Liver (tissue), 9 donors: ENCODE results near the gene AUNIP. TPM values are rescaled to one million over a fixed set of nuclear protein-coding genes. Genes with fewer than 3 reads are reported as not detected.

ENCODE experiments used
- DNase-seq: peaks from one replicate; pipeline ENCODE4 v3.0.0-alpha.2; 2017; ENCODE audit warnings: low spot score
- H3K27ac ChIP-seq, 2 donors: one replicate each; pipeline ENCODE4 v1.7.0; 2013; ENCODE audit warnings: inconsistent platforms in 2 of 2, low read length in 2 of 2, control low read depth in 1 of 2, low read depth in 1 of 2, mild to moderate bottlenecking in 1 of 2
- H3K27me3 ChIP-seq, 4 donors: one replicate each; pipeline versions ENCODE4 v1.6.1 to v1.7.0; 2013; ENCODE audit warnings: low read length in 3 of 4, inconsistent platforms in 1 of 4, mild to moderate bottlenecking in 1 of 4, moderate library complexity in 1 of 4; ENCODE audit not compliant: control insufficient read depth in 4 of 4, insufficient read depth in 4 of 4
- H3K36me3 ChIP-seq, 4 donors: one replicate each; pipeline versions ENCODE4 v1.6.1 to v1.7.0; 2013; ENCODE audit warnings: low read length in 3 of 4, mild to moderate bottlenecking in 3 of 4, low read depth in 1 of 4, moderate library complexity in 1 of 4; ENCODE audit not compliant: control insufficient read depth in 4 of 4, insufficient read depth in 3 of 4
- H3K4me1 ChIP-seq, 4 donors: one replicate each; pipeline versions ENCODE4 v1.6.1 to v1.7.0; 2013; ENCODE audit warnings: low read length in 3 of 4, mild to moderate bottlenecking in 3 of 4, moderate library complexity in 1 of 4; ENCODE audit not compliant: control insufficient read depth in 4 of 4, insufficient read depth in 4 of 4
- H3K4me3 ChIP-seq, 3 donors: one replicate each; pipeline versions ENCODE4 v1.6.1 to v1.7.0; 2013; ENCODE audit warnings: low read length in 3 of 3, control low read depth in 1 of 3, low read depth in 1 of 3, mild to moderate bottlenecking in 1 of 3
- H3K9ac ChIP-seq, 2 donors: one replicate each; pipeline ENCODE4 v1.7.0; 2013; ENCODE audit warnings: low read length in 2 of 2, mild to moderate bottlenecking in 2 of 2, moderate library complexity in 2 of 2, control low read depth in 1 of 2, low read depth in 1 of 2
- H3K9me3 ChIP-seq, 4 donors: one replicate each; pipeline versions ENCODE4 v1.6.1 to v1.7.0; 2013; ENCODE audit warnings: low read length in 3 of 4; ENCODE audit not compliant: control insufficient read depth in 4 of 4
- ATF3 ChIP-seq: IDR thresholded peaks from 2 replicates; pipeline ENCODE4 v1.6.1; 2016; ENCODE audit warnings: antibody characterized with exemption
- CTCF ChIP-seq: fragments of 150-350 bp; IDR thresholded peaks from 2 replicates; pipeline ENCODE4 v1.5.1; 2017; ENCODE audit warnings: improper control_type of control experiment, low read depth, low read length; ENCODE audit not compliant: missing input control
- EGR1 ChIP-seq, 2 donors: IDR thresholded peaks; 2 replicates each; pipeline ENCODE4 v1.6.1; 2016 to 2018; ENCODE audit warnings: antibody characterized with exemption in 2 of 2, low read depth in 2 of 2
- FOXA1 ChIP-seq: IDR thresholded peaks from 2 replicates; pipeline ENCODE4 v1.6.1; 2016; ENCODE audit warnings: antibody characterized with exemption
- FOXA2 ChIP-seq: IDR thresholded peaks from 2 replicates; pipeline ENCODE4 v1.6.1; 2016; ENCODE audit warnings: antibody characterized with exemption
- GABPA ChIP-seq, 2 donors: IDR thresholded peaks in 1 of 2; conservative IDR thresholded peaks in 1 of 2; 2 replicates each; pipeline ENCODE4 v1.6.1; 2016; ENCODE audit warnings: antibody characterized with exemption in 2 of 2, mild to moderate bottlenecking in 1 of 2, moderate library complexity in 1 of 2
- HNF4A ChIP-seq, 2 donors: conservative IDR thresholded peaks; 2 replicates each; pipeline ENCODE4 v1.6.1; 2016; ENCODE audit warnings: antibody characterized with exemption in 2 of 2, mild to moderate bottlenecking in 2 of 2
- HNF4G ChIP-seq: IDR thresholded peaks from 2 replicates; pipeline ENCODE4 v1.6.1; 2016; ENCODE audit warnings: antibody characterized with exemption
- JUND ChIP-seq, 2 donors: IDR thresholded peaks; 2 replicates each; pipeline ENCODE4 v1.6.1; 2016; ENCODE audit warnings: antibody characterized with exemption in 2 of 2
- MAX ChIP-seq: IDR thresholded peaks from 2 replicates; pipeline ENCODE4 v1.6.1; 2016; ENCODE audit warnings: antibody characterized with exemption
- NR2F2 ChIP-seq: IDR thresholded peaks from 2 replicates; pipeline ENCODE4 v1.6.1; 2016; ENCODE audit warnings: antibody characterized with exemption
- RAD21 ChIP-seq, 2 donors: IDR thresholded peaks; 2 replicates each; pipeline ENCODE4 v1.6.1; 2016; ENCODE audit warnings: antibody characterized with exemption in 2 of 2, mild to moderate bottlenecking in 2 of 2
- REST ChIP-seq: IDR thresholded peaks from 2 replicates; pipeline ENCODE4 v1.6.1; 2016; ENCODE audit warnings: antibody characterized with exemption, mild to moderate bottlenecking
- RXRA ChIP-seq, 2 donors: IDR thresholded peaks; 2 replicates each; pipeline ENCODE4 v1.6.1; 2017 to 2018; ENCODE audit warnings: antibody characterized with exemption in 2 of 2, mild to moderate bottlenecking in 1 of 2
- SP1 ChIP-seq: IDR thresholded peaks from 2 replicates; pipeline ENCODE4 v1.6.1; 2018; ENCODE audit warnings: antibody characterized with exemption, mild to moderate bottlenecking
- TAF1 ChIP-seq: conservative IDR thresholded peaks from 2 replicates; pipeline ENCODE4 v1.6.1; 2016; ENCODE audit warnings: antibody characterized with exemption, mild to moderate bottlenecking
- YY1 ChIP-seq: IDR thresholded peaks from 2 replicates; pipeline ENCODE4 v1.6.1; 2016; ENCODE audit warnings: antibody characterized with exemption, mild to moderate bottlenecking
- ZBTB33 ChIP-seq: IDR thresholded peaks from 2 replicates; pipeline ENCODE4 v1.6.1; 2016; ENCODE audit warnings: antibody characterized with exemption
- WGBS: extraction: QIAGEN DNeasy Blood & Tissue Kit; methylation state at CpG from one replicate; pipeline ENCODE4 v1.1.7; 2013; 5-methylcytosine and 5-hydroxymethylcytosine counted together
- polyA plus RNA-seq, 2 donors: library from polyadenylated mRNA; stranded (reverse) in 1 of 2; unstranded in 1 of 2; fragments of 200-250 nt in 1 of 2; fragments of >200 nt in 1 of 2; fragmentation: Nextera tagmentation in 1 of 2; extraction: Ambion mirVana in 1 of 2; gene quantifications; one replicate each; pipeline versions ENCODE4 v1.2.1 to v1.2.3, GENCODE V29; 2013 to 2015
- total RNA-seq, 2 donors: library from RNA; depleted of rRNA; stranded (reverse); fragments of >200 nt; gene quantifications; one replicate each; pipeline ENCODE4 v1.2.3, GENCODE V29; 2014
- donor health status: healthy.
- donor health status: healthy.
- donor health status: healthy.
- donor health status: healthy.
- donor health status: healthy.

Gene AUNIP
- total and polyA plus RNA-seq, 4 donors, result 0.18 to 9.0 (median 0.56) TPM; not detected in 1

- Histone ChIP-seq H3K27me3 (no peaks in the 10 kb centered on the region), H3K9ac (no peak overlapping the region), H3K4me1 (peaks cover 0 to 5% (median 2%) of the 10 kb centered on the region in 4 donors), H3K27ac (no peak overlapping the region), H3K36me3 (peaks cover 0 to 16% (median 4%) of the 10 kb centered on the region in 4 donors), H3K9me3 (no peaks in the 10 kb centered on the region), H3K4me3 (no peak overlapping the region)
- TF ChIP-seq MAX, result no peak
- TF ChIP-seq ZBTB33, result no peak
- TF ChIP-seq YY1, result no peak
- TF ChIP-seq NR2F2, result no peak
- TF ChIP-seq ATF3, result no peak
- TF ChIP-seq FOXA2, result no peak
- no peak for TF ChIP-seq CTCF
- TF ChIP-seq HNF4A (conservative IDR thresholded peaks at IDR 0.05), result no peak
- TF ChIP-seq JUND (IDR thresholded peaks at IDR 0.05), result no peak
- no peak for TF ChIP-seq RXRA (IDR thresholded peaks at IDR 0.05)
- no peak for TF ChIP-seq HNF4G
- TF ChIP-seq GABPA (IDR thresholded peaks at IDR 0.05 in 1 of 2, conservative IDR thresholded peaks at IDR 0.05 in 1 of 2), result no peak
- no peak for TF ChIP-seq FOXA1
- TF ChIP-seq RAD21 (IDR thresholded peaks at IDR 0.05), result no peak
- no peak for TF ChIP-seq SP1
- TF ChIP-seq TAF1, result no peak
- no peak for TF ChIP-seq EGR1 (IDR thresholded peaks at IDR 0.05; ENCODE audit: low read depth in 2 of 2)
- no peak for TF ChIP-seq REST
- no peak for DNase-seq
- 91% methylated on average over 4 of the region's 4 CpGs for WGBS
These were observed 52.8 kb downstream of the AUNIP start for GRCh38 chr1:25806418-25806817.
